Hepatocyte (in vitro differentiated cells): Measurements from ENCODE around the gene PAK2. TPM values are rescaled to one million over a fixed set of nuclear protein-coding genes. Genes with fewer than 3 reads are reported as not detected.
A peak's percentile ranks its signal among the peaks of the same experiment; 100 is the strongest.

Source experiments
- DNase-seq: peaks from one replicate; pipeline ENCODE4 v3.0.0-alpha.2; 2016; ENCODE audit warnings: low spot score
- H2AFZ ChIP-seq: fragments of 200-600 bp; sonication (generic); 2 replicates; pipeline ENCODE4 v1.6.0; 2016; ENCODE audit warnings: antibody characterized with exemption, mild to moderate bottlenecking
- H3K27ac ChIP-seq: fragments of 200-600 bp; sonication (generic); 2 replicates; pipeline ENCODE4 v1.5.1; 2016; ENCODE audit warnings: mild to moderate bottlenecking
- H3K27me3 ChIP-seq: fragments of 200-600 bp; sonication (generic); 2 replicates; pipeline ENCODE4 v1.6.1; 2016
- H3K36me3 ChIP-seq: fragments of 200-600 bp; sonication (generic); replicated peaks from 2 replicates; pipeline ENCODE4 v1.5.1; 2016; ENCODE audit warnings: low read depth; ENCODE audit not compliant: insufficient read depth
- H3K4me1 ChIP-seq: fragments of 200-600 bp; sonication (generic); 2 replicates; pipeline ENCODE4 v1.5.1; 2016; ENCODE audit warnings: mild to moderate bottlenecking, moderate library complexity; ENCODE audit not compliant: insufficient read depth
- H3K4me2 ChIP-seq: fragments of 200-600 bp; sonication (generic); 2 replicates; pipeline ENCODE4 v1.6.0; 2016
- H3K4me3 ChIP-seq: fragments of 200-600 bp; sonication (generic); 2 replicates; pipeline ENCODE4 v1.5.1; 2016; ENCODE audit warnings: mild to moderate bottlenecking
- H3K79me2 ChIP-seq: fragments of 200-600 bp; sonication (generic); 2 replicates; pipeline ENCODE4 v1.6.0; 2017; ENCODE audit warnings: mild to moderate bottlenecking
- H3K9me2 ChIP-seq: fragments of 200-600 bp; sonication (generic); replicated peaks from 2 replicates; pipeline ENCODE4 v1.6.0; 2017; ENCODE audit warnings: mild to moderate bottlenecking; ENCODE audit not compliant: insufficient read depth
- H3K9me3 ChIP-seq: fragments of 200-600 bp; sonication (generic); 2 replicates; pipeline ENCODE4 v1.5.1; 2016; ENCODE audit warnings: low read depth, mild to moderate bottlenecking
- H4K20me1 ChIP-seq: fragments of 200-600 bp; sonication (generic); 2 replicates; pipeline ENCODE4 v1.6.0; 2016; ENCODE audit warnings: mild to moderate bottlenecking; ENCODE audit not compliant: insufficient read depth, poor library complexity, severe bottlenecking
- EZH2 ChIP-seq: fragments of 200-600 bp; sonication (generic); IDR thresholded peaks from 2 replicates; pipeline ENCODE4 v1.6.1; 2016; ENCODE audit warnings: antibody characterized with exemption, mild to moderate bottlenecking, borderline replicate concordance
- EZH2phosphoT487 ChIP-seq: fragments of 200-600 bp; sonication (generic); IDR thresholded peaks from one replicate; pipeline ENCODE4 v1.6.1; 2018; ENCODE audit warnings: antibody characterized with exemption, mild to moderate bottlenecking, low read depth, moderate library complexity; ENCODE audit not compliant: unreplicated experiment, severe bottlenecking
- WGBS: methylation state at CpG from one replicate; pipeline ENCODE4 v1.1.6; 2016; ENCODE audit warnings: low lambda C conversion rate; ENCODE audit errors: missing lambda C conversion rate; 5-methylcytosine and 5-hydroxymethylcytosine counted together
- polyA plus RNA-seq: library from polyadenylated mRNA; unstranded; fragments of >200 nt; fragmentation: Nextera tagmentation; extraction: Ambion mirVana; gene quantifications from 2 replicates; pipeline ENCODE4 v1.2.1, GENCODE V29; 2016
- total RNA-seq: library from RNA; depleted of rRNA; stranded (reverse); fragments of >200 nt; gene quantifications from 2 replicates; pipeline ENCODE4 v1.2.3, GENCODE V29; 2014
- TF ChIP-seq, protein P1 (sequence below): fragments of 200-600 bp; sonication (generic); IDR thresholded peaks from 2 replicates; pipeline ENCODE4 v1.5.1; 2016; ENCODE audit warnings: antibody characterized with exemption, mild to moderate bottlenecking; ENCODE audit not compliant: poor library complexity

PAK2 gene
- total and polyA plus RNA-seq, 2 experiments from 2014 or later, result 26.5 to 50.9 TPM

DNA sequence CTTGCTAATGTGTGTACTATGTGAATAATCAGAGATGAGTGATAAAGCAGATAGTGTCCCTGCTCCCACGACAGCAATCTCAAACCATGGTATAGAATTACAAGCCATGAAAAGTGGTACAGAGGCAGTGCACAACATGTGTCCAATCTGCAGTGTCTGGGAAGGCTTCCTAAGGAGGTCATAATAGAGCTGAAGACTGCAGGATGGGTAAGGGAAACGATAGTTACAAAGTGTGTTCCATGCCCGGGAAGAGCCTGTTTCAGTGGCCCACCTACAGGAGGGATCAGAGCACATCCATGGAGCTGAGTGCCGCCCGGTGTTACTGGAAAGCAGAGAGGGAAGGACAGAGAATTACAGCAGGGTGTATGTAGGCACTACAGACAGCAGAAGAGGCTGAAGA lies 48.9 kb downstream of the PAK2 start:
- H4K20me1 ChIP-seq, result no peaks in the 10 kb centered on the region
- no peaks in the 10 kb centered on the region for H3K9me3 ChIP-seq
- H2AFZ ChIP-seq, result no peak overlapping the region
- H3K4me3 ChIP-seq, result no peak overlapping the region
- H3K9me2 ChIP-seq, result no peaks in the 10 kb centered on the region
- peaks cover 9% of the 10 kb centered on the region for H3K4me1 ChIP-seq
- H3K36me3 ChIP-seq, result no peaks in the 10 kb centered on the region
- H3K4me2 ChIP-seq, result no peak overlapping the region
- peaks cover 78% of the 10 kb centered on the region for H3K79me2 ChIP-seq
- TF ChIP-seq EZH2, result no peak
- TF ChIP-seq, protein P1, sequence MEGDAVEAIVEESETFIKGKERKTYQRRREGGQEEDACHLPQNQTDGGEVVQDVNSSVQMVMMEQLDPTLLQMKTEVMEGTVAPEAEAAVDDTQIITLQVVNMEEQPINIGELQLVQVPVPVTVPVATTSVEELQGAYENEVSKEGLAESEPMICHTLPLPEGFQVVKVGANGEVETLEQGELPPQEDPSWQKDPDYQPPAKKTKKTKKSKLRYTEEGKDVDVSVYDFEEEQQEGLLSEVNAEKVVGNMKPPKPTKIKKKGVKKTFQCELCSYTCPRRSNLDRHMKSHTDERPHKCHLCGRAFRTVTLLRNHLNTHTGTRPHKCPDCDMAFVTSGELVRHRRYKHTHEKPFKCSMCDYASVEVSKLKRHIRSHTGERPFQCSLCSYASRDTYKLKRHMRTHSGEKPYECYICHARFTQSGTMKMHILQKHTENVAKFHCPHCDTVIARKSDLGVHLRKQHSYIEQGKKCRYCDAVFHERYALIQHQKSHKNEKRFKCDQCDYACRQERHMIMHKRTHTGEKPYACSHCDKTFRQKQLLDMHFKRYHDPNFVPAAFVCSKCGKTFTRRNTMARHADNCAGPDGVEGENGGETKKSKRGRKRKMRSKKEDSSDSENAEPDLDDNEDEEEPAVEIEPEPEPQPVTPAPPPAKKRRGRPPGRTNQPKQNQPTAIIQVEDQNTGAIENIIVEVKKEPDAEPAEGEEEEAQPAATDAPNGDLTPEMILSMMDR, result no peak
- H3K27ac ChIP-seq, result no peak overlapping the region
- DNase-seq, result no peak
- WGBS, result 65% methylated on average over 5 of the region's 5 CpGs
- H3K27me3 ChIP-seq, result no peaks in the 10 kb centered on the region

DNA sequence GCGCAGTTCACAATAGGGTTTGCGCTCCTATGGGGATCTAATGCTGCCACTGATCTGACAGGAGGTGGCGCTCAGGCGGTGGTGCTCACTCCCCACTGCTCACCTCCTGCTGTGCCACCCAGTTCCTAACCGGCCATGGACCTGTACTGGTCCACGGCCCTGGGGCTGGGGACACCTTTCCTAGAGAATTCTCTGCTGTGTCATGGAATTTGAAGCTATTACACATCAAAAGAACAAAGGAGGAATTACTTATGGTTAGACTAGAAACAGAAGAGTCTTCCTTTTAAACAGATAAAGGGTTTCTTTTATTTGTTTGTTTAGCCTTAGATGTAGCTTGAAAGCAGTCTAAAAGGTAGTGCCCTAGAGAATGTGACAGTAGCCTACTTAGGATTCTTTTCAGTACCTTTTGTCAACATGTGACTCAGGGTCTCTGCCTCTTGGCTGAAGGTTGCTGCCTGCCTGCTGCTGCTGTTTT lies 50.3 kb downstream of the PAK2 start:
- Histone ChIP-seq H3K27me3 (no peaks in the 10 kb centered on the region), H3K4me3 (no peak overlapping the region), H4K20me1 (no peaks in the 10 kb centered on the region), H3K79me2 (peaks cover 79% of the 10 kb centered on the region), H3K27ac (no peak overlapping the region), H3K36me3 (no peaks in the 10 kb centered on the region), H2AFZ (no peak overlapping the region), H3K9me3 (no peaks in the 10 kb centered on the region), H3K4me1 (peaks cover 9% of the 10 kb centered on the region), H3K4me2 (no peak overlapping the region), H3K9me2 (no peaks in the 10 kb centered on the region)
- no peak for DNase-seq
- WGBS, result 93% methylated on average over 6 of the region's 6 CpGs
- TF ChIP-seq, protein P1, result no peak
- TF ChIP-seq EZH2phosphoT487 (no peak), EZH2 (no peak)

DNA sequence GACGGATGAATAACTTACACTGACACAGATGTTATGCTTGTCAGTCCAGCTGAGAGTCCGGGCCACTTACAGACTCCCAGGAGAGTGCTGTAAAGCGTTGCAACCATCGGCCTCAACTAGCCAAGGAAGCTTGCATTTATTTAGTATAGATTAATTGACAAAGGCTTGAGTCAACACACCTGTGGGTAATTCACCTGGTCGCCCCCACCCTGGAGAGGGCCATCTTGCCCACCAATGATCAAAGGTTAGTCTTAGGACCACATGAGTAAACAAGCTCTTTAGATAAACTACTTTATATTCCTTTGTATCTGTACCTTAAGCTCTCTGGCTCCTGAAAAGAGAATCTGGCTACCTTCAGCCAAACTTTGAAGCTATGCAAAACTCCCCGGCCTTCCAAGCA lies 51.0 kb downstream of the PAK2 start:
- Histone ChIP-seq H3K9me3 (no peaks in the 10 kb centered on the region), H3K4me3 (no peak overlapping the region), H2AFZ (no peak overlapping the region), H3K4me1 (peaks cover 9% of the 10 kb centered on the region), H3K4me2 (no peak overlapping the region), H3K36me3 (no peaks in the 10 kb centered on the region), H3K27me3 (no peaks in the 10 kb centered on the region), H3K79me2 (peaks cover 77% of the 10 kb centered on the region), H3K9me2 (no peaks in the 10 kb centered on the region), H3K27ac (peak overlapping the region; percentile 11), H4K20me1 (no peaks in the 10 kb centered on the region)
- WGBS, result 87% methylated on average over 6 of the region's 6 CpGs
- DNase-seq, result no peak
- TF ChIP-seq, protein P1, result no peak
- TF ChIP-seq EZH2phosphoT487, result no peak
- no peak for TF ChIP-seq EZH2

DNA sequence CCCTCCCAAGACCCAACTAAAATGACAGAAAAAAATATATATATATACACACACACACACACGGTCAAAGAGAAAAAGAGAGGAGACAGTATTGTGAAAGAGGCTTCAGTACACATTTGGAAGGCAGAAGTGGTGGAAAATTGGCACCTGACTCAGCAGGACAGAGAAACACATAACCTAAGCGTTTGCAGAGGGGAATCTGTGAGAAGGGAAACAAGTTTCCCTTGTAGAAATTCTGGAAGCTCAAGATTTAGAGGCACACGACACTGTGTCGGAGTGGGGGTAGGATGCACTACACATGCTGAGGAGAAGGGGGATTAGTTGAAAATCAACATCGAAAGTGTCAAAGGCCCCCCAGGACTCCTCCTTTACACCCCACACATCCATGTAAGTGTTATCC lies 53.1 kb downstream of the PAK2 start:
- Histone ChIP-seq H3K9me2 (no peaks in the 10 kb centered on the region), H2AFZ (no peak overlapping the region), H3K4me3 (no peak overlapping the region), H3K4me2 (peak overlapping the region; percentile 64), H3K79me2 (peaks cover 69% of the 10 kb centered on the region), H3K27ac (peak overlapping the region; percentile 91), H4K20me1 (no peaks in the 10 kb centered on the region), H3K27me3 (no peaks in the 10 kb centered on the region), H3K9me3 (no peaks in the 10 kb centered on the region), H3K4me1 (peaks cover 9% of the 10 kb centered on the region), H3K36me3 (no peaks in the 10 kb centered on the region)
- 41% methylated on average over 5 of the region's 5 CpGs for WGBS
- TF ChIP-seq, protein P1, result no peak
- TF ChIP-seq EZH2phosphoT487 (no peak), EZH2 (no peak)
- peak; percentile 40 for DNase-seq
